HG02870 (cell line): Measurements from ENCODE around the gene SLIT3.
"Not testable (repeated sequence)": the region's sequence is repeated elsewhere in the genome, so short reads cannot be mapped to it uniquely, and the experiment has no call there.

Experiments
- ATAC-seq: cut with Tn5 transposase; IDR thresholded peaks from one replicate; pipeline ENCODE4 v1.9.1; 2021; ENCODE audit warnings: mild to moderate bottlenecking, moderate library complexity; ENCODE audit not compliant: unreplicated experiment

Gene SLIT3

DNA sequence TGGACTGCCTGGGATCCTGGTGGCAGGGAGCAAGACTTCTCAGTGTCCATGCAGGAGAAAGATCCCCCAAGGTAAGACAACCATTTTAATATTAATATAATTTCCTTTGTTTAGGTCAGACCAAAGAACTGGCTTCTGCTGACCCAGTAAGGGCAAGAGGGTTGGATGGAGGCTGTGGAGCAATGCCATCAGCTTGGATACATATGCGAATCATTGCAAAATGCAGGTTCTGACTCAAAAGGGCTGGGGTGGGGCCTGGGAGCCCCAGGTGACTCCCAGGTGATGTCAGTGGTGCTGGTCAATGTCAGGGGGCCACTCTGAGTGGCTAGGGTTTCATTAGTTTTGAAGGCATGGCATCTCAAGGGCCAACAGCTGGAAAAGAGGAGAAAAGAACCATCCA is 632.9 kb downstream of the SLIT3 start:
- no peak for ATAC-seq

DNA sequence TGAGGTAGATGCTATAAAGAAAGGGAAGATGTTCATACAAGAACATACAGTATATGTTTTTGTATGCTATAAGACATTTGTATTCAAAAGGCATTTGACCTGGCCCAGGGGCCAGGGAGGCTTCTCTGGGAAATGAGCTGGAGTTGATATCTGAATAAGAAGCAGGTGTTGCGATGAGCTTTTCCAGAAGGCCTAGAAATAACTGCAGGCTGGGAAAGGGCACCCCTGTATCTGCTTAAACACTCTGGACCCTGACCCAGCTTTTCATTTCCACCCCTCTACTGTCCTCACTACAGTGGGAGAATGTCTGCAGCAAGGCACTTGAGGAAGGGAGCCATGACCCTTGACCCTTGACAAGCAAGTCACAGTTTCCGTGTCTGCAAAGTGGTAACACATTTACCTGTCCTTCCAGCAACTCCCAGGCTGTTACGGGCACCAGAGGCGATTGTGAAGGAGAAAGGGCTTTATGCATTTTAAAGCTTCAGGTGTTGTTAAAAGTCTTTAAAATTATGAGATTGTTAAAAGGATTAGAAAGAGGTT is 633.6 kb downstream of the SLIT3 start:
- ATAC-seq = no peak

DNA sequence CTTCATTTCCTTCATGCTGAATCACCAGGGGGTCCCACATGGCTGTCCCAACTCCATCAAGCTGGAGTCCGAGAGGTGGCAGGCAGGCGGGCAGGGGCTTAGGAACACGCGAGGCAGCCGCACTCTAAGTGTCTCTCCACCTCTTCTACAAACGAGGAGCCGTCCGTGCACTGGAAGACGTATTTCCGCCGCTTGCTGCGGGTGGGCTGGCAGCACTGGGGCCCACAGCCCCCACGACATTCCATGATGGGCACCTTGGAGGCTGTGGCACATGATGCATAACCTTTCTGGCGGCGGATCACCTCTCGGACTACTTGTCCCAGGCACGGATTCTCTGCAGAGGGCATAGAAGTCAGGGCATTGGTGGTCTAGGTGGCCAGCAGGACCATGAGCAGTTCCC is 634.6 kb downstream of the SLIT3 start:
- no peak for ATAC-seq

DNA sequence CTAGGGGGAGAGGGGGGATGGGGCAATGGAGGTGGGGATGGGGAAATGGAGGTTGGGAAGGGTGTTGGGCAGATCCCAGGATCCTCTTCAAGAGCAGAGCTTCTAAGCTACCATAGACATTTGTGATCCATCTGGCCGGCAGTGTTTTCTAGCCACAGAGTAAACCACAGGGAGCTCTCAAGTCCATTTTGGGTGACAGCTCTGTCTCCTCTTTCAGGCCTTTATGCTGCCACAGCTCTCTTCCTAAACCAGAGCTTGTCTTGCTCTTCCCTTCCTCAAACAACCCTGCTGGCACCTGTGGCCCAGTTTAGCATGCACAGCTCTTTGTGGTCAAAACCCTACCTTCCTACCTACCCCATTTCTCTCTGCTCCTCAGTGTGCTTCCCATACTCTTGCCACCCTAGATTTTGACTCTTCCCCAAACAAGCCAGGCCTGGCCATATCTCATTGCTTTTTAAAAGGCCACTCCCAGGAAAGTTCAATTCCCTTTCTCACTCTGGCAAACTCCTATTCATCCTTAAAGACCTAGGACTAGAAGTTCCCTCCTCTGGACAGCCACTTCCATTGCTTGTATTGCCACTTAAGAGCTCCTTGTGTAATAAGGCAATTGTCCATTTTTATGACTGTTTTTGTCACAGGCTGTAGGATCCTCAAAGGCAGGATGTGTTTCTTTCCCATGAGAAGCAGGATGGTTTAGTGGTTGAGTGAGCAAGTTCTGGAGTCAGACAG is 637.5 kb downstream of the SLIT3 start:
- ATAC-seq = no peak

DNA sequence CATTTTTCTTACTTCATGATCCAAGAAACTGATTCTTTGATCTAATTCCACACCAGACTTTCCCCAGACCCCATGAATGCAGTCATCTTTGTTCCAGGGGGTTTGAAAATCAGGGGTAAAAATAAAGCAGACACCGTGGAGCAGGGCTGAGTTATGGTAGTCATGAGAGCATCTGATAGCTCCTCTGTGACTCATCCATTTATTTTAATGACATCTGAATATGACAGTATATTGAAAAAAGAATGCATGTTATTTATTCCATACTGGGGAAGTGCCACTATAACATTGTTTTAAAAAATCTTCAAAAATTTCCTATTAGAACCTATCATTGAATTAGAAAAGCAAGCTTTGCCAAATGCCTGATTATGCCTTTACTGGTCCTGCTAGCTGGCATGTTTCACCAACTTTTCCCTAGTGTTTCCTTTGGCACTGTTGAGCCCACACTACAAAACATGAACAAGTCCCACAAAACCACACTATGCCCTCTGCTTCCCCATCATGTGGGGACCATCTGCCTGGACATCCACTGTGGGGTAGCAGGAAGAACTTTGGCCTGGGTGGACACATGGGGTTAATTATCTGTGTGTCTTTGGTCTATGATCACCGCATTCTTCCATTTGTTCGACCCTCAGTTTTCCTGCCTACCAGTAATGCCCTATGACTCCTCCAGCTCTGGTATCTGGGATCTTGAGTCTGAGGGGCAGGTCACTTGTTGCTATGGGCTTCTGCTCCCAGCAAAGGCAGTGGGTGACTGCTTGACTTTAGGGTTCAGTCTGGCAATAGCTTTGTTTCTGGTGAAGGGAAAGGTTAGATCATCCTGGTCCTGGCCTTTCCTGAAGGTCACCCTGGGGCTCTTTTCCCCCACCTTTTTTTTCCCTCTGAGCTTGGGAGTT is 639.1 kb downstream of the SLIT3 start:
- no peak for ATAC-seq

DNA sequence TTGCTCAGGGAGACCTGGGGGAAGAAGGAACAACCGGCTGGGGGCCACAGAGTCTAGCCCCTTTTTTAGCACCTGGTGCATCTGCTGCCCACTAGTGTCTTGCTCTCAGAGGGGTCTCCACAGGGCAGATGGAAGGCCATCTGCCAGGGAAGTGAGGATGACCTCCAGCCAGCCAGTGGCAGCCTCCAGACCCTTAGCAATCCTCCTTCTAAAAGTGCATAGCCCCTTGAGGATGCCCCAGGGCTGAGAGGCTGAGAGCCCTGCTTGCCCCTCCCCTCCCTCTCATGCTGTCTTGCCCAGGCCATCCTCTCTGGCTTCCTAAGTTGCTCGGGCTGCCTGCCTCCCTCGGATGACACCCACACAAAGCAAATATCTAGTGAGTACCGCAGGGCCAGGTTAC is 640.2 kb downstream of the SLIT3 start:
- ATAC-seq = no peak

DNA sequence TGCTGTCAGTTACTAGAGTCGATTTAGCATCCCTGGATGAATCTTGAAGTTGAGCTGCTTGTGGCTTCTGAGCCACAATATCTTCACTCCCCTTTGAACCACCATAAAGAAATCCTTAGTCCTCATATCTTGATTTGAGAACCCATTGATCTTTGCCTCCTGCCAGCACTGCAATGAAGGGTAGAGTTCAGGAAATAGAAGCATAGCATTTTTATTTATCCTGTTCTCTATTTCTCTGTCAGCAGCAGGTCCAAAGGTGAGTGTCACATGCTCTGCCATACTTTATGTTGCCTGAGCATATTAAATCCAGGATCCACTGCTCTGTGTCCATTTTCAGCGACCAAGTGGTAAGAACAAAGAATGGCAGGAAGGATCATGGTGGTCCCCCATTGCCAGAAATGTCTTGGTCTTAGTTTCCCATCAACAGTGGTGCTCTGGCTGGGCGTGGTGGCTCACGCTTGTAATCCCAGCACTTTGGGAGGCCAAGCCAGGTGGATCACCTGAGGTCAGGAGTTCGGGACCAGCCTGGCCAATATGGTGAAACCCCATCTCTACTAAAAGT is 641.6 kb downstream of the SLIT3 start:
- ATAC-seq = no peak

DNA sequence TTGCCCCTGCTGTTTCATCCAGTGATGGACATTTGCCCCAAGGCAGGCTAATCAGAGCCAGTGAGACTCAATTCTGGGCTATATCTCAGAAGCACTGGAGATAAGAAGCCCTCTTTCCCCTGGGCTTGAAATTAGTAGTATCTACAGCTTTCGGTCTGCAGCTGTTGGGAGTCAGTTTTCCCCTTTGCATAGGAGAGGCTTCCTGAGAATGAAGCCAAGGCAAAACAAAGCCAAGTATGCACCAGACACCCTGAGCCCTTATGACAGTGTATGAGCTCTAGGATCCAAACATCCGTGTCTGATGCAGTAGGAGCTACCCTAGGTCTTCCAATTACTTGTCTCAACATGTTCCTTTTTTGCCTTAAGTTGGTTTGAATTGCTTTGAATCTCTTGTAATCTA is 642.5 kb downstream of the SLIT3 start:
- no peak for ATAC-seq

DNA sequence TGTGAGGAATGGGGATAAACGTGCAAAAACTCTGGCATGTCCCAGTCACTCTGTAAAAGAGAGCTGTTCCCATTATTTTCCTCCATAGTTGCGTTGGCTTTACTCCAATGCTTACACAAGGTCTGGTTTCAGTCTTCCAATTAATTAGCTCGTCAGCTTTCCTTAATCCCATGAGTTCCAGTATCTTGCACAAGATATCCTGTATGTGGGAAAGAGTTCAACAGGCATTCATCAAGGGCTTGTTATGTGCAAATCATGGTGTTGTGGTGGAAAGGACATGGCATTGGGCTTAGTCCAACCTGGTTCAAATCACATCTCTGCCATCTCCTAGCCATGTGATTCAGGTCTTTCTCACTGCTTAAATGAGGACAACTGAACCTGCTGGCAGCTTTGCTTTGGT is 644.3 kb downstream of the SLIT3 start:
- ATAC-seq = no peak

DNA sequence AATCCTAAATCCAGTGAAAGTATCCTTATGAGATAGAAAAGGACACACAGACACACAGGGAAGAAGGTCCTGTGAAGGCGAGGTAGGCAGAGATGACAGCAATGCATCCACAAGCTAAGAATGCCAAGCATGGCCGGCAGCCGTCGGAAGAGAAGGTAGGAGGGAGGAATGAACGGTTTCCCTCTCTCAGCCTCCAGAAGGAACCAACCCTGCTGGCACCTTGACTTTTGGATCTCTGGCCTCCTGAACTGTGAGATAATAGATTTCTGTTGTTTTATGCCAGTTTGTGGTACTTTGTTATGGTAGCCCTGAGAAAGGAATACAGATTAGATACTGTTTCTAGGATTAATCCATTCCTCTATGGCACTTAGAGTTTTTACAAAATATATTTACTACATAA is 645.6 kb downstream of the SLIT3 start:
- no peak for ATAC-seq

DNA sequence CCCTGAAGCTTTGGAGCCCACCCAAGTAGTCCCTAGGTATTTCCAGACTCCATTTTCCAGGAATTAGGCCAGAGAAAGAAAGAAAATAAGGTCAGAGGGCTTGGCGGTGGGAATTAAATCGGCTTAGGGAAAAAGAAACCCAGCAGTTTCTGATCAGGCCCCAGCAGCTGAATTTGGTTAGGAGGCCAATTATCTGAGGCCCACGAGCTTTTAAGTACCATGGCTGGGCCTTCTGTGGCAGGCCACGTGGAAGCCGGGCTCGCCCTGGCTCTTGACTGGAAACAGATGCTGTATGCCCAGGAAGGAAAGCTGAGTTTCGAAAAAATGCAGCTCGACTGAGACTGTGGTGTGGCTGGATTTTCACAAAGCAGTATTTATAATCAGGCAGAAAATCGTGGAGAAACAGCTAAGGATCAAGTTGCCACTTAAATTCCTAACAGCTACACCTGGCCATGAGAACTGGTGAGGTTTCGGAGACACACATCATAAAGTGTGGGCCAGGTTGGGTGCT is 646.7 kb downstream of the SLIT3 start:
- no peak for ATAC-seq

- no peak for ATAC-seq
Measured at GRCh38 chr5:168653626-168654025, 647.3 kb downstream of the SLIT3 start.

DNA sequence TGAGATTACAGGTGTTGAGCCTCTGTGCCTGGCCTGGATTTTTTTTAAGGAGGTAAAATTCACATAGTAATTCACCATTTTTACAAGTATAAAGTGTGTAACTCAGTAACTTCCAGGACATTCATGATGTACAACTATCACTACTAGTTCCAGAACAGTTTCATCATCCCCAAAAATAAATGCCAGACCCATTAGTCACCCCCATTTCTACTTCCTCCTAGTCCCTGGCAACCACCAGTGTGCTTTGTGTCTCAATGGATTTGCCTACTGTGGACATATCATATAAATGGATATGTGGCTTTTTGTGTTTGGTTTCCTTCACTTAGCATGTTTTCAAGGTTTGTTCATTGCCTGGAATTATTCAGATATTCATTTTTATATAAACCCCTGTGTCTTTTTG is 649.3 kb downstream of the SLIT3 start:
- ATAC-seq = no peak

DNA sequence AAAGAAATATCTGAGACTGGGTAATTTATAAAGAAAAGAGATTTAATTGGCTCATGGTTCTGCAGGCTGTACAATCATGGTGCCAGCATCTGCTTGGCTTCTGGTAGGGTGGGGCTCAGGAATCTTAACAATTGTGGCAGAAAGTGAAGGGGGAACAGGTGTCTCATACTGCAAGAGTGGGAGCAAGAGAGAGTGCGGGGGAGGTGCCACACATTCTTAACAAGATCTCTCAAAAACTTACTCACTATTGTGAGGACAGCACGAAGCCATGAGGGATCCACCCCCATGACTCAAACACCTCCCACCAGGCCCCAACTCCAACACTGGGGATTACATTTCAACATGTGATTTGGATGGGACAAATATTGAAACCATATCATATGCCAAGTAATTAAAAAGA is 651.6 kb downstream of the SLIT3 start:
- no peak for ATAC-seq

DNA sequence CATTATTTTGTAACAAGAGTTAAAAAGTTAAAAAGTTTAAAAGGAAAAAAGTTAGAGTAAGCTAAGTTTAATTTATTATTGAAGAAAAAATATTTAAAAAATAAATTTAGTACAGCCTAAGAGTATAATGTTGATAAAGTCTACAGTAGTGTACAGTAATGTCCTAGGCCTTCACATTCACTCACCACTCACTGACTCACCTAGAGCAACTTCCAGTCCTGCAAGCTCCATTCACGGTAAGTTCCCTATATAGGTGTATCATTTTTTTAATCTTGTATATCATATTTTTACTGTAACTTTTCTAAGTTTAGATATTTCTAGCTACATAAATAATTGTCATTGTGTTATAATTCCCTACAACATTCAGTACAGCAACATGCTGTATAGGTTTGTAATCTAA is 652.4 kb downstream of the SLIT3 start:
- no peak for ATAC-seq

GRCh38 chr5:168648016-168648415 is 652.9 kb downstream of the SLIT3 start:
- no peak for ATAC-seq

GRCh38 chr5:168647083-168647482 is 653.9 kb downstream of the SLIT3 start:
- no peak for ATAC-seq

DNA sequence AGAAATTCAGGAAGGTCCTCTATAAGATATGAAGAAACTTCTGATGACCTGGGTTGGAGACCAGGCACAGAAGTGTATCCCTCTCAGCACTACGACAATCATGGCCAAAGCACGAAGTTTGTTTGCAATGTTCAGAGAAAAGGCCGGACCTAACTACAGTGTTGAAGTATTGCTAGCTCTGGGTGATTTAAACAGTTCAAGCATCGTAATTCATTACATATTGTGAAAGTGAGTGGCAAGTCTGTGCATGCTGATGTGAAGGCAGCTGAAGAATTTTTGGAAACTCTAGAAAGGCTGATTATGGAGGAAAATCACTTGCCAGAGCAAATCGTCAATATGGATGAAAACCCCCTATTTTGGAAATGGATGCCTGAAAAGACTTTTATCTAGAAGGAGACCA is 654.6 kb downstream of the SLIT3 start:
- no peak for ATAC-seq

DNA sequence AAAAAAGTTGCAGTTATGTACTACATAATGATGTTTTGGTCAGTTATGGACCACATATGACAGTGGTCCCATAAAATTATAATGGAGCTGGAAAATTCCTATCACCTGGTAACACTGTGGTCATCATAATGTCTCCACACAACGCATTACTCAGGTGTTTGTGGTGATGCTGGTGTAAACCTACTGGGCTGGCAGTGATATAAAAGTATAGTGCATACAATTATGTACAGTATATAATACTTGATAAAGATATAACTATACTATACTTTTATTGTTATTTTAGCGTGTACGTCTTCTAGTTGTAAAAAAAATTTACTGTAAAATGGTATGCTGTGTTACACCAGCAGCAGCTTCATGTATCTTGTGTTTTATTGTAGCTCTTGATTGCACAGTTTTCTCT is 655.7 kb downstream of the SLIT3 start:
- ATAC-seq = no peak

DNA sequence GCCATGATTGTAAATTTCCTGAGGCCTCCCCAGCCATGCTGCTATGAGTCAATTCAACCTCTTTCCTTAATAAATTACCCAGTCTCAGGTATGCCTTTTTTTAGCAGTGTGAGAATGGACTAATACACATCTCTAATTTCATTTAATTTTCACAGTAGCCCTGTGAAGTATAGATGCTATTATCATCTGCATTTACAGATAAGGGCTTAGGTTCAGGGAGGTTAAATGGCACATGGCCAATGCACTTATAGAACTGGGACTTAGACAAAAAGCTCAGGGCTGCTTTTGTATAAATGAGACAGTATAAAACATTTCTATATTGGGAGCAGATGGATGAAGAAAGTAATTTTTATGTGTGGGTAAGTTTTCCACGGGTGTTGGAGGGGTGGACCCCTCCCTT is 658.9 kb downstream of the SLIT3 start:
- ATAC-seq = no peak

- not testable (repeated sequence) for ATAC-seq
Measured at GRCh38 chr5:168638846-168639245, 662.1 kb downstream of the SLIT3 start.

DNA sequence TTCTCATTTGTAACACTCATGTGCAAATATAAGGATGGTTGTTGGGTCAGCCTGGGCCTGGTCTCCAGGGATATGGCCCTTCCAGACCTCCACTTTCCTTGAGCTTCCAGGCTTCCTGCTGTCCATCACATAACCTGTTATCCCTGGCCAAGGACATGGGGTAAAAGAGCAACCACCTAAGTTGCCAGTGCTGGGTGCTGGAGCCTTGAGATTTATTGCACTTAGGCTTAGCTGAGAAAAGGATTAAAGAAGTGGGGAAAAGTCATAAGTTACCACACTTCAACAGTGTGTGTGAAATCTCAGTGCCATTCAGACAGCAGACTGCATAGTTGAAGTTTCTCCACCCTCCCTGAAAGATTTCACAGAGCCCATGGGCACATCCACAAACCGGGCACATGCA is 663.1 kb downstream of the SLIT3 start:
- ATAC-seq = no peak
